Tibial nerve (tissue), 4 donors: Measurements from ENCODE around the gene CCDC102B. TPM values are rescaled to one million over a fixed set of nuclear protein-coding genes. Genes with fewer than 3 reads are reported as not detected.

ENCODE experiments used
- DNase-seq, 2 donors: peaks; one replicate each; pipeline ENCODE4 v3.0.0-alpha.2; 2019; ENCODE audit warnings: low spot score in 2 of 2
- H3K27ac ChIP-seq, 4 donors: fragments of 200-600 bp; sonication (generic) in 3 of 4; one replicate each; pipeline ENCODE4 v1.5.1; 2017 to 2019; ENCODE audit warnings: mild to moderate bottlenecking in 1 of 4
- H3K27me3 ChIP-seq, 2 donors: fragments of 200-600 bp; sonication (generic) in 1 of 2; one replicate each; pipeline versions ENCODE4 v1.5.1 to v1.6.0; 2017 to 2019
- H3K36me3 ChIP-seq, 3 donors: fragments of 200-600 bp; sonication (generic); one replicate each; pipeline ENCODE4 v1.5.1; 2018 to 2019
- H3K4me1 ChIP-seq, 4 donors: fragments of 200-600 bp; sonication (generic) in 3 of 4; one replicate each; pipeline ENCODE4 v1.5.1; 2017 to 2019
- H3K4me3 ChIP-seq, 4 donors: fragments of 200-600 bp; sonication (generic) in 3 of 4; one replicate each; pipeline ENCODE4 v1.5.1; 2017 to 2019; ENCODE audit warnings: mild to moderate bottlenecking in 1 of 4, moderate library complexity in 1 of 4
- H3K9me3 ChIP-seq, 4 donors: fragments of 200-600 bp; sonication (generic) in 3 of 4; one replicate each; pipeline ENCODE4 v1.5.1; 2017 to 2019
- CTCF ChIP-seq, 5 experiments: fragments of 200-600 bp in 3 of 5; fragments of 450-650 bp in 2 of 5; sonication (generic) in 3 of 5; IDR thresholded peaks; one replicate each; pipeline ENCODE4 v1.5.1; 2016 to 2019; ENCODE audit warnings: antibody characterized with exemption in 5 of 5, mild to moderate bottlenecking in 3 of 5, moderate library complexity in 2 of 5
- EP300 ChIP-seq, 2 donors: sonication (generic); formaldehyde crosslinking; IDR thresholded peaks; one replicate each; pipeline ENCODE4 v1.6.1; 2017; ENCODE audit warnings: antibody characterized with exemption in 2 of 2, mild to moderate bottlenecking in 1 of 2
- POLR2A ChIP-seq, 2 donors: fragments of 450-650 bp; IDR thresholded peaks; one replicate each; pipeline ENCODE4 v1.6.1; 2017; ENCODE audit warnings: antibody characterized with exemption in 2 of 2, mild to moderate bottlenecking in 2 of 2, moderate library complexity in 2 of 2
- WGBS, 2 donors: methylation state at CpG; one replicate each; pipeline ENCODE4 v1.1.5; 2018; 5-methylcytosine and 5-hydroxymethylcytosine counted together
- total RNA-seq, 4 donors: library from RNA; depleted of rRNA; stranded (reverse); fragments of >200 nt; gene quantifications; one replicate each; pipeline ENCODE4 v1.1.0, GENCODE V29; 2016

Gene CCDC102B
- total RNA-seq, 4 donors from 2014 or later = 5.7 to 27.5 (median 15.3) TPM

- TF ChIP-seq EP300 (IDR thresholded peaks at IDR 0.05) (no peak), POLR2A (IDR thresholded peaks at IDR 0.05) (no peak), CTCF (IDR thresholded peaks at IDR 0.05) (no peak)
- Histone ChIP-seq H3K4me3 (no peak overlapping the region), H3K4me1 (no peaks in the 10 kb centered on the region), H3K9me3 (no peaks in the 10 kb centered on the region), H3K27me3 (no peaks in the 10 kb centered on the region), H3K36me3 (no peaks in the 10 kb centered on the region), H3K27ac (no peak overlapping the region)
- 52% methylated on average over 1 of the region's 1 CpG for WGBS, 2 donors
- DNase-seq = no peak
Observed at GRCh38 chr18:68944330-68944729, 146.4 kb downstream of the CCDC102B start.

- WGBS, 2 donors = 68 to 91% methylated on average over 1 of the region's 1 CpG
- TF ChIP-seq CTCF (IDR thresholded peaks at IDR 0.05) = no peak
- no peak for TF ChIP-seq EP300 (IDR thresholded peaks at IDR 0.05)
- no peak for TF ChIP-seq POLR2A (IDR thresholded peaks at IDR 0.05)
Observed at GRCh38 chr18:68944826-68945225, 146.9 kb downstream of the CCDC102B start.

GRCh38 chr18:68948622-68949021, 150.7 kb downstream of the CCDC102B start:
- 93 to 95% methylated on average over 4 of the region's 4 CpGs for WGBS, 2 donors
- H3K9me3 ChIP-seq = no peaks in the 10 kb centered on the region
- DNase-seq = no peak
- TF ChIP-seq POLR2A (IDR thresholded peaks at IDR 0.05) = no peak
- TF ChIP-seq CTCF (IDR thresholded peaks at IDR 0.05) = no peak
- no peak for TF ChIP-seq EP300 (IDR thresholded peaks at IDR 0.05)
- no peak overlapping the region for H3K27ac ChIP-seq
- H3K36me3 ChIP-seq = no peaks in the 10 kb centered on the region
- H3K27me3 ChIP-seq = no peaks in the 10 kb centered on the region
- H3K4me1 ChIP-seq = no peaks in the 10 kb centered on the region
- H3K4me3 ChIP-seq = no peak overlapping the region

More at GRCh38 chr18:68944826-68945225, 146.9 kb downstream of the CCDC102B start:
- Histone ChIP-seq H3K27ac (no peak overlapping the region), H3K4me1 (no peaks in the 10 kb centered on the region), H3K4me3 (no peak overlapping the region), H3K27me3 (no peaks in the 10 kb centered on the region), H3K36me3 (no peaks in the 10 kb centered on the region), H3K9me3 (no peaks in the 10 kb centered on the region)
- DNase-seq = no peak

GRCh38 chr18:68954738-68955137, 156.9 kb downstream of the CCDC102B start:
- Histone ChIP-seq H3K27me3 (no peaks in the 10 kb centered on the region), H3K9me3 (no peaks in the 10 kb centered on the region), H3K4me1 (no peaks in the 10 kb centered on the region), H3K4me3 (no peak overlapping the region), H3K27ac (no peak overlapping the region), H3K36me3 (no peaks in the 10 kb centered on the region)
- TF ChIP-seq CTCF (IDR thresholded peaks at IDR 0.05) (no peak), EP300 (IDR thresholded peaks at IDR 0.05) (no peak), POLR2A (IDR thresholded peaks at IDR 0.05) (no peak)
- no peak for DNase-seq
- WGBS, 2 donors = 64 to 69% methylated on average over 2 of the region's 2 CpGs

GRCh38 chr18:68956650-68957049, 158.8 kb downstream of the CCDC102B start:
- no peak for DNase-seq
- H3K9me3 ChIP-seq = no peaks in the 10 kb centered on the region
- no peaks in the 10 kb centered on the region for H3K36me3 ChIP-seq
- H3K4me1 ChIP-seq = no peaks in the 10 kb centered on the region
- TF ChIP-seq POLR2A (IDR thresholded peaks at IDR 0.05) = no peak
- TF ChIP-seq CTCF (IDR thresholded peaks at IDR 0.05) = no peak
- no peak for TF ChIP-seq EP300 (IDR thresholded peaks at IDR 0.05)
- WGBS, 2 donors = 59 to 81% methylated on average over 2 of the region's 2 CpGs
- no peak overlapping the region for H3K27ac ChIP-seq
- H3K4me3 ChIP-seq = no peak overlapping the region
- H3K27me3 ChIP-seq = no peaks in the 10 kb centered on the region
